T47D (cell line): Measurements from ENCODE around the gene TTC23.
A peak's percentile ranks its signal among the peaks of the same experiment; 100 is the strongest.

Experiments
- DNase-seq, 2 experiments: peaks; one replicate each; pipeline versions ENCODE4 v3.0.0 to v3.0.0-alpha.2; 2011 to 2012; ENCODE audit warnings: low read depth in 1 of 2, low spot score in 1 of 2
- JUND ChIP-seq: IDR thresholded peaks from 2 replicates; pipeline ENCODE4 v1.6.1; 2012; ENCODE audit warnings: low read depth
- in situ Hi-C: cut with HindIII; loops from 2 replicates; pipeline ENCODE4 v1.10.0; 2016; ENCODE audit warnings: low sequenced_read_pairs, low pct_unique_long_range_greater_than_20kb

TTC23 gene

DNA sequence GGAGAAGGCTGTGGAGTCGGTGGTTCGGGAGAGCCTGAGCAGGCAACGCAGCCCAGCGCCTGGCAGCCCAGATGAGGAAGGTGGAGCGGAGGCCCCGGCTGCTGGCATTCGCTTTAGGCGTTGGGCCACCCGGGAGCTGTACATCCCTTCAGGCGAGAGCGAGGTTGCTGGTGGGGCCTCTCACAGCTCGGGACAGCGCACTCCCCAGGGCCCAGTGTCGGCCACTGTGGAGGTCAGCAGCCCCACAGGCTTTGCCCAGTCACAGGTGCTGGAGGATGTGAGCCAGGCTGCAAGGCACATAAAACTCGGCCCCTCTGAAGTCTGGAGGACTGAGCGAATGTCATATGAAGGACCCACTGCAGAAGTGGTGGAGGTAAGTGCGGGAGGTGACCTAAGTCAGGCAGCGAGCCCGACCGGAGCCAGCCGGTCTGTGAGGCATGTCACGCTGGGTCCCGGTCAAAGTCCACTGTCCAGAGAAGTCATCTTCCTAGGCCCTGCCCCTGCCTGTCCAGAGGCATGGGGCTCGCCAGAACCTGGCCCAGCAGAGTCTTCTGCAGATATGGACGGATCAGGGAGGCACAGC is 117.8 kb downstream of the TTC23 start:
- in situ Hi-C loops = no loop called here
- no peak for DNase-seq
- TF ChIP-seq JUND = no peak

DNA sequence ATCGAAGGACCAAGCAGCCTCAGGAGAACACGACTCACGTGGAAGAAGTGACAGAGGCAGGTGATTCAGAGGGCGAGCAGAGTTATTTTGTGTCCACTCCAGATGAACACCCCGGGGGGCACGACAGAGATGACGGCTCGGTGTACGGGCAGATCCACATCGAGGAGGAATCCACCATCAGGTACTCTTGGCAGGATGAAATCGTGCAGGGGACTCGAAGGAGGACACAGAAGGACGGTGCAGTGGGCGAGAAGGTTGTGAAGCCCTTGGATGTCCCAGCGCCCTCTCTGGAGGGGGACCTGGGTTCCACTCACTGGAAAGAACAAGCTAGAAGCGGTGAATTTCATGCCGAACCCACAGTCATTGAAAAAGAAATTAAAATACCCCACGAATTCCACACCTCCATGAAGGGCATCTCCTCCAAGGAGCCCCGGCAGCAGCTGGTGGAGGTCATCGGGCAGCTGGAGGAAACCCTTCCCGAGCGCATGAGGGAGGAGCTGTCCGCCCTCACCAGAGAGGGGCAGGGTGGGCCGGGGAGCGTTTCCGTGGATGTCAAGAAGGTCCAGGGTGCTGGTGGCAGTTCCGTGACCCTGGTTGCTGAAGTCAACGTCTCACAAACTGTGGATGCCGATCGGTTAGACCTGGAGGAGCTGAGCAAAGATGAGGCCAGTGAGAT is 118.5 kb downstream of the TTC23 start:
- DNase-seq = no peak
- no peak for TF ChIP-seq JUND
- in situ Hi-C loops = no loop called here

DNA sequence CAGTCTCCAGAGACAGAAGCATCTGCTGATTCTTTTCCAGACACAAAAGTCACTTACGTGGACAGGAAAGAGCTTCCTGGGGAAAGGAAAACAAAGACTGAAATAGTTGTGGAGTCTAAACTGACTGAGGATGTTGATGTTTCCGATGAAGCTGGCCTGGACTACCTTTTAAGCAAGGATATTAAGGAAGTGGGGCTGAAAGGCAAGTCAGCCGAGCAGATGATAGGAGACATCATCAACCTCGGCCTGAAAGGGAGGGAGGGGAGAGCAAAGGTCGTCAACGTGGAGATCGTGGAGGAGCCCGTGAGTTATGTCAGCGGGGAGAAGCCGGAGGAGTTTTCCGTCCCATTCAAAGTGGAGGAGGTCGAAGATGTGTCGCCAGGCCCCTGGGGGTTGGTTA is 119.1 kb downstream of the TTC23 start:
- TF ChIP-seq JUND = no peak
- DNase-seq = no peak
- in situ Hi-C loops = no loop called here

DNA sequence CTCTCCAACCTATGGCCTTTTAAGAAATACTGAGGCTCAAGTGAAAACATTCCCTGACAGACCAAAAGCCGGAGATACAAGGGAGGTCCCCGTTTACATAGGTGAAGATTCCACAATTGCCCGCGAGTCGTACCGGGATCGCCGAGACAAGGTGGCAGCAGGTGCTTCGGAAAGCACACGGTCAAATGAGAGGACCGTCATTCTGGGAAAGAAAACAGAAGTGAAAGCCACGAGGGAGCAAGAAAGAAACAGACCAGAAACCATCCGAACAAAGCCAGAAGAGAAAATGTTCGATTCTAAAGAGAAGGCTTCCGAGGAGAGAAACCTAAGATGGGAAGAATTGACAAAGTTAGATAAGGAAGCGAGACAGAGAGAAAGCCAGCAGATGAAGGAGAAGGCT is 119.7 kb downstream of the TTC23 start:
- DNase-seq = no peak

DNA sequence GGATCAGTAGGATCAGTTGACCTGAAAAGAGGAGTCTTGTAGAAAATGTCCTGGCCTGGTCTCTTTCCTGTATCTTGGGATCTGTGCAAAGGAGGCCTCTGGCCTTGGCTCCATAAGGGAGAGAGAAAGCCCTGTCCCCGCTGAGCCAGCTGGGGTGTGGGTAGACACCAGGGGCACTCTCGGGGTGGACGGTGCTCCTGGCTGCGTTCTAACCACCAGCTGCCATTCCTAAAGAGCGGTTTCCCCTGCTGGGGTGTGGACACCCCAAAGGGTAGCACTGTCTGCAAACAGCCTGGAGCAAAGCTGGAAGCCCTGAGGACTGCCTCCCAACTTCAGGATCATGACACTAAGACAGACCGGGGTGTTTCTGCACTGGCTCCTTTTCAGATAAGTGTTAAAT is 121.0 kb downstream of the TTC23 start:
- TF ChIP-seq JUND = no peak
- in situ Hi-C loops = no loop called here
- no peak for DNase-seq

More for the DNA sequence above, 119.7 kb downstream of the TTC23 start:
- in situ Hi-C loops = no loop called here
- TF ChIP-seq JUND = no peak

DNA sequence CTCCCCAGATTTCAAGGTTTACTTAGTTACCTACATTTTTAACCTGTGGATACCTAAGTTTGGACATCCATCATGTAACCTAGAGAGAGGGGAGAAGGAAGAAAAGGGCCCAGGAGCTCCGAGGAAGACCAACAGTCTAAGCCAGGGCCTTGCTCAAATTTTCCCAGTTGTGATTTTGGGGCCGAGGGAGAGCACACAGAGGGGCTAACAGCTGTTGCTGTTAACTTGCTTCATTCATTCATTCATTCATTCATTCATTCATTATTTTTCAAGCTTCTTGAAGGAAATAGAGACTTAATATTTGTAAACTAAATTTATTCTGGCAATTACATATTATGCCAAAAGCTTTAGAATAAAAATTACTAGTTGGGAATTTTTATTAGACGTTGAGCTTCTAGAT is 121.6 kb downstream of the TTC23 start:
- in situ Hi-C loops = no loop called here
- DNase-seq = no peak
- no peak for TF ChIP-seq JUND

DNA sequence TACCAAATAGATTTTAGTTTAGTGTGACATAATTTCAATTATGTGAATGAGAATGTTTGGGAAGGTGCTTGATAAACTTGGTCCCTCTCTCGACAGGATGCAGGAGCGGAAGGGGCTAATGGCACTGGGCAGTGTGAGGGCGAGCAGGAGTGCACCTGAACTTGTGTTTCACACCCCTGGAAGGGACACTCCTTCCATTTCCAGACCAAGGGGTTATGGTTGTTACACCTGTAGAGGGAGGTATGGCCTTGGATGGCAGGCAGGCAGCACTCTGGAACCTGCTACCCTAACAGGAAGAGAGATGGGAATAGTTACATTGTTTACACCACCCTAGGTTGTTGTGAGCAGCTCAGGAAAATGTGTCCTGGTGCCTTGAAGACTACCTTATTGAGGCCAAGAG is 122.5 kb downstream of the TTC23 start:
- DNase-seq = no peak
- no peak for TF ChIP-seq JUND
- in situ Hi-C loops = no loop called here

DNA sequence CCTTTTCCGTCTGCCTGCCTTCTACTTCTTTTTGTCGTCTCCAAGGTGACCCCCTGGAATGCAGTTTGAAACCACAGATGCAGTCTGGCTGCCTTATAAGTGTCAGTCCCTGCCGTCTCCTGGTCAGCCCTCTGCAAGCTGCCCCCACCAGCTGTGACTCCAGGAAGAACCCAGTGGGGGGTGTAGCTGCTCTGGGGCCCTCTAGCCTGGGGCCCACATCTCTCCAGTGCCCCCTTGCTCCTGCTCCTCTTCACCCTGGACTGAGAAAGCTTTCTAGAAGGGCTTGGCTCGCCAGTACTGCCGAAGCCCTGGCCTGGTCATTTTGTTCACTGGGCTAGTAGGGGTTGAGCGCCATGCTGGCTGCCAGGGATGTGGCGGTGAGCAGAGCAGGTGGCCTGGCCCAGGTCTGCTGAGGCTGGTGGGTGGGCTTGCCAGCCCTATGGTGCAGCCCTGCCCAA is 123.2 kb downstream of the TTC23 start:
- in situ Hi-C loops = no loop called here

DNA sequence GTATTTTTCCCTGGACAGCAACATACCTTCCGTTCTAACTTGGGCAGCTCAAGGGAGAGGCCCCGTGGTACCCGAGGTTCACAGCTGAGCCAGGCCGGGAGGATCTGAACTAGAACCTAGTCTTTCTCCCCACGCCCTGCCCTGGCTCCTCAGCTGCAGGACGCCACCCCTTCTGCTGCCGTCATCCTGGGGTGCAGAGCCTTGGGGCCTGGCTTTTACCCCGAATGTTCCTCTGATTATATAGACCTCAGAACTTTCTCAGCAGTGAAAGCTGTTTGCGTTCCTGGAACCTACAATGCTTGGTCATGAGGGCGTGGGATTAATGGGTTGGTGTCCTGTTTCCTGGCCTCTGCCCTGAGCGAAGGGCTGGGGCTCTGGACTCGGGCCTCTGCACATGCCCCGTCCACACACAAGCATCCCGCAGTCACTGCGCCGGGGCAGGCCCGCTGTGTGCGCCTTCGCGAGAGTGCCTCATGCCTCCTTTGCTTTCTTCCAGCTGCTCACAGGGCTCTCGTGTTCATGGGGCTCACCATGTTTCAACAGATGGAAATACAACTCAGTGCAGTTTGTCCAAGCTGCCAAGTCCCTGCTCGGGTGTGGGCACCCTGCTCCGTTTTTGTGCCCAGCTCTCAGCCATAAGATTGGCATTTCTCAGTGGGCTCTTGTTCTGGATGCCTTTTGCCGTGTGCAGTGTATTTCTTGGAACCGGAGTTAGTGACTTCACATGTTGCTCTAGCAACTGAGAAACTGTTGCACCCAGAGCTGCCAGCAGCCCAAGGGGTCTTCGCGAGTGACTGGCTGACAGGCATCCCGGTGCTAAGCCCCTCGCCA is 124.1 kb downstream of the TTC23 start:
- no peak for TF ChIP-seq JUND
- in situ Hi-C loops = no loop called here
- no peak for DNase-seq

More for the DNA sequence above, 123.2 kb downstream of the TTC23 start:
- no peak for TF ChIP-seq JUND
- DNase-seq = no peak

DNA sequence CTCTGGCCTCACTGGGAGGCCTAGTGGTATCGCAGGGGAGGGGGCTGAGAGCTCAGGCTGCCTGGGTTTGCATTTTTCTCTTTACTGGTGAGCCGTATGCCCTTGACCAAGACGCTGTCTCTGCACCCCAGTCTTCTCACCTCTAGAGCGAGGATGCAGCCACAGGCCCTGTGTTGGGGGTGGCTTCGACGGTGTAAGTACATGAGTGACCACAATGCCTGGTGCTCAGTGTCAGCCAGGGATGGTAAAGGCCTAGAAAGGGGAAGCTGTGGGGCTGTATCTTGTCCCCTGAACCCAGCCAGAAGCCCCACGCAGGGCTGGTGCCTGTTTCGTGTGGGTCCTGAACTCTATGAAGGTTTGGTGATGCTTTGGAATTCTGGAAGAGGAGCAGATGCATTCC is 124.7 kb downstream of the TTC23 start:
- no peak for DNase-seq
- TF ChIP-seq JUND = no peak
- in situ Hi-C loops = no loop called here

DNA sequence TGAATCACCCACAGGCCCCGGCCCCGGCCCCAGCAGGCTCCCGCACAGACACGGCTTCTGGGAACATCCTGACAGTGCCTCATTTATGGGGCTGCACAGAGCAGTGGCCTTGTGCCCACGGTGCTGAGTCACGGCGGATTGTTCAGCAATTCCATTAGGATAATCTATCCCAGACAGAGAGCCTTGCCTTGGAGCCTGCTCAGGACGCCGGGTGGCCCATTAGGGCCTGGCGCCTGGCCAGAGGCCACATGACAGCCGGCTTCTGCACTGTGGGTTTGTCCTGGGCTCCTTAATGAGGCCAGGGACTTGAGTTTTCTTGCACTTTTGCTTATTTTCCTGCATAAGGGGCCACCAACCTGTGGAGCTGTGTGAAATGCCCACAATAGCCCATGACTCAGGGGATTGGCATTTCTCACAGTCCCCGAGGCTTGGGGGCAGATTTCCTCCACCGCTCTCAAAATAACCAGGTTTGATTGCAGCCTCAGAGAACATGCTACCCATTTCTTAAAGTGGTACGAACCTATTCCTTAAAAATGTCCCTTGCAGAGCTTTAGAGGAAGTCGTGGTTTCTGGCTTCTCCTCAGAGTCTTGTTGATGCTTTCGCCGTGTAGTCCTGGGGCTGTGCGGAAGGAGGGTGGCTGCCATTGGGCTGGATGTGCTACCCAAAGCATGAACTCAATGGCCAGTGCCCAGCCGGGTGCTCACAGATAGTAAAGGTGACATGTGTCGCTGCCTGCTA is 125.5 kb downstream of the TTC23 start:
- no peak for TF ChIP-seq JUND
- in situ Hi-C loops = no loop called here
- peak; percentile 64 to 66 for DNase-seq

DNA sequence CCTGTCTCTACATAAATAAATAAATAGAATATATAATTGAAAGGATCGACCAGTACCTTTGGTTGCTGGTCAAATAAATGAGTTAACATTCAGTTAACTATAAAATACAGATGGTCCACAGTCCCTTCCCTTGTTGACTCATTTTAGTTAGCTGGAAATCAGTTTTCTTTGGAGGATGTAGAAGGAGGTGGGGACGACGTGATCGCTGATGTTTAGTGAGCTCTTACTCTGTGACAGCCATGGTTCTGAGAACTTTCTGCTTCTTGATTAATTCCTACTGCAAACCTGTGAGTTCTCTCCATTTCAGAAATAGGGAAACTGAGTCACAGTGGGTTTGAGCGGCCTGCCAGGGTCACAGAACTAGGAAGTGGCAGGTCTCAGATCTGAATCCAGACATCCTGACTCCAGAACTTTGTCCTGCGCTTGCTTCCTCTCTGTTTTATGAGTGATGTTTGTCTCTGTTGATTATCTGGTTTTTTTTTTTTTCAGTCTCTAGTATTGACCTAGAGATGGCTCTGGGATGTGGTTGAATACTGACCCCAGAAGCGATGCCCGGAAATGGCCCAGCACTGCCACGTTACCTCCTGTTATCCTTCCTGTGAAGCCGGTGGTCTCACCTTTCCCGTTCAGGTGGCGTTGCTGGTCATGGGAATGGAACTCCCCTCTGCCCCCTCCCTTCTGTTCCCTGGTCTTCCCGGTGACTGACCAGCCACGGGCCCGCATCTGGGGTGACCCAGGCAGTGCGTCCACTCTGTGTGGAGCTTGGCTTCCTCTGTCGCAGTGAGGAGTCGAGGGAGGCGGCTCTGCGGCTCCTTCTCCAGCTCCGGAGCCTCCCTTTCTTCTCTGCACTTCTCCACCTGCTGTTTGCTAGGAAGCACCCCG is 126.3 kb downstream of the TTC23 start:
- no peak for DNase-seq
- in situ Hi-C loops = no loop called here
- TF ChIP-seq JUND = no peak
